ENCODE results near the gene MAN2B1. TPM values are rescaled to one million over a fixed set of nuclear protein-coding genes. Genes with fewer than 3 reads are reported as not detected.

Gene MAN2B1
- total RNA-seq, 1 experiment from 2014 or later: 93.5 TPM

GRCh38 chr19:12672744-12673143 lies 6.2 kb upstream of the MAN2B1 start:
- H2AK5ac ChIP-seq (ENCODE audit: insufficient read length, low read length): no peak overlapping the region
- no peak overlapping the region for H2BK20ac ChIP-seq (ENCODE audit: low read depth, low read length, poor library complexity, severe bottlenecking)
- H4K20me1 ChIP-seq (ENCODE audit: control insufficient read depth, insufficient read depth, insufficient read length): no peaks in the 10 kb centered on the region
- H3K4ac ChIP-seq (ENCODE audit: low read depth, low read length): no peak overlapping the region
- H3K79me1 ChIP-seq (ENCODE audit: insufficient read depth, low read depth, low read length, poor library complexity, severe bottlenecking): no peaks in the 10 kb centered on the region
- H3K4me3 Mint-ChIP-seq: no peak overlapping the region; a peak in 1 of 5 replicates
- H2AFZ ChIP-seq (ENCODE audit: low read length): no peak overlapping the region
- no peak overlapping the region for H3K14ac ChIP-seq (ENCODE audit: insufficient read depth, low read length)
- H3K18ac ChIP-seq (ENCODE audit: insufficient read length, low read depth, low read length): no peak overlapping the region
- H2BK12ac ChIP-seq (ENCODE audit: insufficient read length, low read depth, low read length): no peak overlapping the region
- H3K23ac ChIP-seq (ENCODE audit: insufficient read length, low read depth, low read length): no peak overlapping the region
- no peak overlapping the region for H3K4me2 ChIP-seq (ENCODE audit: insufficient read depth, insufficient read length, low read length)
- no peak overlapping the region for H4K91ac ChIP-seq (ENCODE audit: insufficient read length, low read depth, low read length)
- H3T11ph ChIP-seq (ENCODE audit: low read length): no peak overlapping the region
- no CpG with 5 or more reads among the region's 10 CpGs for WGBS (ENCODE audit: extremely low coverage, insufficient read length, low lambda C conversion rate)
- H3K9me3 Mint-ChIP-seq: no peaks in the 10 kb centered on the region; a peak in 1 of 5 replicates
- no peak overlapping the region for H4K8ac ChIP-seq (replicated peaks; ENCODE audit: insufficient read length, low read depth, low read length)
- peaks cover 15 to 31% of the 10 kb centered on the region in 2 experiments for H3K4me1 Mint-ChIP-seq
- H2BK5ac ChIP-seq (ENCODE audit: insufficient read length, low read length): no peak overlapping the region
- TF ChIP-seq CTCF (conservative IDR thresholded peaks at IDR 0.05): no peak
- H3K36me3 Mint-ChIP-seq (ENCODE audit: insufficient read depth in 1 of 3, low read depth in 3 of 3): peaks cover 26 to 63% (median 56%) of the 10 kb centered on the region in 3 experiments
- H3K4me1 ChIP-seq (ENCODE audit: insufficient read depth, low read length): no peaks in the 10 kb centered on the region
- no peak overlapping the region for H3K27ac Mint-ChIP-seq
- H4K5ac ChIP-seq (ENCODE audit: insufficient read length, low read depth, low read length): no peak overlapping the region
- H3K27me3 ChIP-seq (ENCODE audit: insufficient read depth, low read length): no peaks in the 10 kb centered on the region
- no peak overlapping the region for H2BK15ac ChIP-seq (ENCODE audit: low read depth, low read length)
- DNase-seq: no peak
- no peak overlapping the region for H3K56ac ChIP-seq (ENCODE audit: insufficient read length, low read depth, low read length)
- H2BK120ac ChIP-seq (ENCODE audit: low read depth, low read length, poor library complexity, severe bottlenecking): no peak overlapping the region
- H3K9me3 ChIP-seq (ENCODE audit: control insufficient read depth, low read depth, low read length): no peaks in the 10 kb centered on the region
- H3K79me2 ChIP-seq (ENCODE audit: insufficient read depth, low read length): no peaks in the 10 kb centered on the region
- H3K9ac ChIP-seq (ENCODE audit: extremely low read depth, insufficient read length, low read length): no peak overlapping the region
- H3K23me2 ChIP-seq (ENCODE audit: insufficient read length, low read depth, low read length, poor library complexity, severe bottlenecking): peaks cover 15% of the 10 kb centered on the region
- H3K27me3 Mint-ChIP-seq (ENCODE audit: low read depth): peaks cover 2% of the 10 kb centered on the region
- H3K27ac ChIP-seq (ENCODE audit: insufficient read length, low read depth, low read length): no peak overlapping the region

Data from H9 (cell line).